Measurements from ENCODE around the gene KLK7. TPM values are rescaled to one million over a fixed set of nuclear protein-coding genes. Genes with fewer than 3 reads are reported as not detected.

KLK7 gene
- total and polyA plus RNA-seq, 10 of the 15 experiments (the other 5 are each of a cell fraction or from before 2014, with no cell fraction given), result not detected

- TF ChIP-seq MEF2B (IDR thresholded peaks at IDR 0.05; ENCODE audit: partially characterized antibody, poor library complexity, severe bottlenecking) (no peak), ZNF622 (IDR thresholded peaks at IDR 0.05) (no peak), SP1 (IDR thresholded peaks at IDR 0.05; ENCODE audit: low read depth, low read length) (no peak)
Observed at GRCh38 chr19:50933640-50934039, 50.1 kb downstream of the KLK7 start (continued).

- WGBS (ENCODE audit: insufficient coverage, insufficient replicate concordance, low lambda C conversion rate, missing lambda C conversion rate), result 9% methylated on average over 4 of the region's 4 CpGs
- ATAC-seq (no peak), FAIRE-seq (no peak), DNase-seq (ENCODE audit: low read depth, low spot score) (no peak)
- H4K20me1 ChIP-seq (ENCODE audit: control insufficient read depth, insufficient read depth), result no peaks in the 10 kb centered on the region
- no TSS peak for BruUV-seq (replicated peaks)
- no peak overlapping the region for H2AFZ ChIP-seq (ENCODE audit: control insufficient read depth, low read depth, low read length)
- H3K4me1 ChIP-seq (ENCODE audit: control insufficient read depth, insufficient read depth, low read length), result no peaks in the 10 kb centered on the region
- H3K79me2 ChIP-seq (ENCODE audit: control insufficient read depth, insufficient read depth, low read length), result no peaks in the 10 kb centered on the region
- no peaks in the 10 kb centered on the region for H3K9me3 ChIP-seq (replicated peaks; ENCODE audit: control insufficient read depth, insufficient read depth, low read length)
- no peak overlapping the region for H3K4me3 ChIP-seq
- ChIA-PET SMC1A (ENCODE audit: uncharacterized antibody, unreplicated experiment) (interaction anchor here (1.9 kb wide), 1 partner anchor 11 kb away, joined by 4 read pairs; no protein-coding TSS in a partner anchor), POLR2A (interaction anchor here (0.7 kb wide), 1 partner anchor 441 kb away, joined by 3 read pairs; no protein-coding TSS in a partner anchor), CTCF (interaction anchor here (0.6 to 3.0 kb wide), 4 partner anchors 8 to 64 kb away, joined by 3 to 11 read pairs (median 3); no protein-coding TSS in a partner anchor), RAD21 (ENCODE audit: unreplicated experiment) (no interaction called here)
- in situ Hi-C loops (cut with MboI), result loop anchor here (10.0 kb wide), 1 partner anchor 162 kb away; no protein-coding TSS in a partner anchor
- no peaks in the 10 kb centered on the region for H3K36me3 ChIP-seq (ENCODE audit: control insufficient read depth in 2 of 2, insufficient read depth in 2 of 2, low read length in 1 of 2)
- no peaks in the 10 kb centered on the region for H3K27me3 ChIP-seq (replicated peaks in 1 of 2; ENCODE audit: control insufficient read depth in 2 of 2, insufficient read depth in 2 of 2, low read length in 1 of 2)
- H3K27ac ChIP-seq (ENCODE audit: control insufficient read depth, insufficient read depth), result no peak overlapping the region
- H3K9ac ChIP-seq (ENCODE audit: control insufficient read depth, insufficient read depth, low read length), result no peak overlapping the region
- intact Hi-C loops (cut with micrococcal nuclease; ENCODE audit: unreplicated experiment), result loop anchor here (5.0 kb wide), 1 partner anchor 160 kb away; no protein-coding TSS in a partner anchor
- H3K4me2 ChIP-seq (ENCODE audit: control insufficient read depth, insufficient read depth), result no peak overlapping the region
- no peak for TF ChIP-seq PML (IDR thresholded peaks at IDR 0.05; ENCODE audit: low read length)
- TF ChIP-seq NR2C1 (IDR thresholded peaks at IDR 0.05), result no peak
- TF ChIP-seq NRF1 (conservative IDR thresholded peaks at IDR 0.05; ENCODE audit: low read depth, low read length), result no peak
- no peak for TF ChIP-seq POLR2A (IDR thresholded peaks at IDR 0.05; ENCODE audit: low read depth, low read length)
- TF ChIP-seq, protein P1, sequence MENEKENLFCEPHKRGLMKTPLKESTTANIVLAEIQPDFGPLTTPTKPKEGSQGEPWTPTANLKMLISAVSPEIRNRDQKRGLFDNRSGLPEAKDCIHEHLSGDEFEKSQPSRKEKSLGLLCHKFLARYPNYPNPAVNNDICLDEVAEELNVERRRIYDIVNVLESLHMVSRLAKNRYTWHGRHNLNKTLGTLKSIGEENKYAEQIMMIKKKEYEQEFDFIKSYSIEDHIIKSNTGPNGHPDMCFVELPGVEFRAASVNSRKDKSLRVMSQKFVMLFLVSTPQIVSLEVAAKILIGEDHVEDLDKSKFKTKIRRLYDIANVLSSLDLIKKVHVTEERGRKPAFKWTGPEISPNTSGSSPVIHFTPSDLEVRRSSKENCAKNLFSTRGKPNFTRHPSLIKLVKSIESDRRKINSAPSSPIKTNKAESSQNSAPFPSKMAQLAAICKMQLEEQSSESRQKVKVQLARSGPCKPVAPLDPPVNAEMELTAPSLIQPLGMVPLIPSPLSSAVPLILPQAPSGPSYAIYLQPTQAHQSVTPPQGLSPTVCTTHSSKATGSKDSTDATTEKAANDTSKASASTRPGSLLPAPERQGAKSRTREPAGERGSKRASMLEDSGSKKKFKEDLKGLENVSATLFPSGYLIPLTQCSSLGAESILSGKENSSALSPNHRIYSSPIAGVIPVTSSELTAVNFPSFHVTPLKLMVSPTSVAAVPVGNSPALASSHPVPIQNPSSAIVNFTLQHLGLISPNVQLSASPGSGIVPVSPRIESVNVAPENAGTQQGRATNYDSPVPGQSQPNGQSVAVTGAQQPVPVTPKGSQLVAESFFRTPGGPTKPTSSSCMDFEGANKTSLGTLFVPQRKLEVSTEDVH (IDR thresholded peaks at IDR 0.05; ENCODE audit: low read depth, partially characterized antibody), result no peak
- no peak for TF ChIP-seq ZSCAN29 (IDR thresholded peaks at IDR 0.05)
- no peak for TF ChIP-seq DPF2 (IDR thresholded peaks at IDR 0.05)
- no peak for TF ChIP-seq EGR1 (IDR thresholded peaks at IDR 0.05; ENCODE audit: borderline replicate concordance in 1 of 2, low read depth in 2 of 2, low read length in 2 of 2)
- TF ChIP-seq, protein P2, sequence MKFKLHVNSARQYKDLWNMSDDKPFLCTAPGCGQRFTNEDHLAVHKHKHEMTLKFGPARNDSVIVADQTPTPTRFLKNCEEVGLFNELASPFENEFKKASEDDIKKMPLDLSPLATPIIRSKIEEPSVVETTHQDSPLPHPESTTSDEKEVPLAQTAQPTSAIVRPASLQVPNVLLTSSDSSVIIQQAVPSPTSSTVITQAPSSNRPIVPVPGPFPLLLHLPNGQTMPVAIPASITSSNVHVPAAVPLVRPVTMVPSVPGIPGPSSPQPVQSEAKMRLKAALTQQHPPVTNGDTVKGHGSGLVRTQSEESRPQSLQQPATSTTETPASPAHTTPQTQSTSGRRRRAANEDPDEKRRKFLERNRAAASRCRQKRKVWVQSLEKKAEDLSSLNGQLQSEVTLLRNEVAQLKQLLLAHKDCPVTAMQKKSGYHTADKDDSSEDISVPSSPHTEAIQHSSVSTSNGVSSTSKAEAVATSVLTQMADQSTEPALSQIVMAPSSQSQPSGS (IDR thresholded peaks at IDR 0.05; ENCODE audit: low read length), result no peak
- TF ChIP-seq IRF4 (IDR thresholded peaks at IDR 0.05; ENCODE audit: low read depth, low read length), result no peak
- no peak for TF ChIP-seq BACH1 (IDR thresholded peaks at IDR 0.05; ENCODE audit: borderline replicate concordance)
- TF ChIP-seq HCFC1 (IDR thresholded peaks at IDR 0.05; ENCODE audit: low read length), result no peak
- no peak for TF ChIP-seq MXI1 (IDR thresholded peaks at IDR 0.05; ENCODE audit: low read depth, low read length)
- no peak for TF ChIP-seq MYC (IDR thresholded peaks at IDR 0.05; ENCODE audit: insufficient read depth, insufficient read length, insufficient replicate concordance, low read length, severe bottlenecking)
- no peak for TF ChIP-seq ZNF217 (IDR thresholded peaks at IDR 0.05)
Observed at GRCh38 chr19:50932690-50933083, 51.0 kb downstream of the KLK7 start.
